Measurements from ENCODE around the gene CMTM4. TPM values are rescaled to one million over a fixed set of nuclear protein-coding genes. Genes with fewer than 3 reads are reported as not detected.

CMTM4 gene
- total RNA-seq, 4 donors from 2014 or later, result 170 to 246 (median 201) TPM

DNA sequence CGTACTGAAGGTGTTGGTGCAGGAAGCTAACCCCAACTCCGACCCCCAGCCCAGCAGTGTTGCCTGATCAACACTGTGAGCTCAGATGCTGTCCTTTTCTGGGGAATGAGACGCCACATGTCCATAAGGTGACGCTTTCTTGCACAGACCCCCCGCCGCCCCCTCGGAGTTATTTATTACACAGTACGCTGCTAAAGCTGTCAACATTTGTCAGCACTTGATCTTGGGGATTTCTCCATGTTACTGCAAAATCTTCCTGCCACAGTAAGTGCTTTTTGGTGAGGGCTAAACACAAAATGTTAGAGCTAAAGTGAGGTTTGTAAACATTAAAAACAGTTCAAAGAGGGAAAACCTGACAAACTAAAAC lies 76.1 kb downstream of the CMTM4 start:
- intact Hi-C loops (cut with DNase I), result no loop called here
- TF ChIP-seq, protein P1, sequence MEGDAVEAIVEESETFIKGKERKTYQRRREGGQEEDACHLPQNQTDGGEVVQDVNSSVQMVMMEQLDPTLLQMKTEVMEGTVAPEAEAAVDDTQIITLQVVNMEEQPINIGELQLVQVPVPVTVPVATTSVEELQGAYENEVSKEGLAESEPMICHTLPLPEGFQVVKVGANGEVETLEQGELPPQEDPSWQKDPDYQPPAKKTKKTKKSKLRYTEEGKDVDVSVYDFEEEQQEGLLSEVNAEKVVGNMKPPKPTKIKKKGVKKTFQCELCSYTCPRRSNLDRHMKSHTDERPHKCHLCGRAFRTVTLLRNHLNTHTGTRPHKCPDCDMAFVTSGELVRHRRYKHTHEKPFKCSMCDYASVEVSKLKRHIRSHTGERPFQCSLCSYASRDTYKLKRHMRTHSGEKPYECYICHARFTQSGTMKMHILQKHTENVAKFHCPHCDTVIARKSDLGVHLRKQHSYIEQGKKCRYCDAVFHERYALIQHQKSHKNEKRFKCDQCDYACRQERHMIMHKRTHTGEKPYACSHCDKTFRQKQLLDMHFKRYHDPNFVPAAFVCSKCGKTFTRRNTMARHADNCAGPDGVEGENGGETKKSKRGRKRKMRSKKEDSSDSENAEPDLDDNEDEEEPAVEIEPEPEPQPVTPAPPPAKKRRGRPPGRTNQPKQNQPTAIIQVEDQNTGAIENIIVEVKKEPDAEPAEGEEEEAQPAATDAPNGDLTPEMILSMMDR (IDR thresholded peaks at IDR 0.05), result no peak
- TF ChIP-seq POLR2A (IDR thresholded peaks at IDR 0.05), result no peak
- Histone ChIP-seq H3K4me3 (replicated peaks in 1 of 3) (no peak overlapping the region), H3K9me3 (no peaks in the 10 kb centered on the region), H3K27ac (no peak overlapping the region), H3K36me3 (peaks cover 16 to 24% of the 10 kb centered on the region in 2 donors), H3K4me1 (peaks cover 14 to 44% of the 10 kb centered on the region in 2 donors), H3K27me3 (no peaks in the 10 kb centered on the region)
- DNase-seq, result no peak
- 88 to 94% methylated on average over 8 of the region's 8 CpGs for WGBS, 2 donors

DNA sequence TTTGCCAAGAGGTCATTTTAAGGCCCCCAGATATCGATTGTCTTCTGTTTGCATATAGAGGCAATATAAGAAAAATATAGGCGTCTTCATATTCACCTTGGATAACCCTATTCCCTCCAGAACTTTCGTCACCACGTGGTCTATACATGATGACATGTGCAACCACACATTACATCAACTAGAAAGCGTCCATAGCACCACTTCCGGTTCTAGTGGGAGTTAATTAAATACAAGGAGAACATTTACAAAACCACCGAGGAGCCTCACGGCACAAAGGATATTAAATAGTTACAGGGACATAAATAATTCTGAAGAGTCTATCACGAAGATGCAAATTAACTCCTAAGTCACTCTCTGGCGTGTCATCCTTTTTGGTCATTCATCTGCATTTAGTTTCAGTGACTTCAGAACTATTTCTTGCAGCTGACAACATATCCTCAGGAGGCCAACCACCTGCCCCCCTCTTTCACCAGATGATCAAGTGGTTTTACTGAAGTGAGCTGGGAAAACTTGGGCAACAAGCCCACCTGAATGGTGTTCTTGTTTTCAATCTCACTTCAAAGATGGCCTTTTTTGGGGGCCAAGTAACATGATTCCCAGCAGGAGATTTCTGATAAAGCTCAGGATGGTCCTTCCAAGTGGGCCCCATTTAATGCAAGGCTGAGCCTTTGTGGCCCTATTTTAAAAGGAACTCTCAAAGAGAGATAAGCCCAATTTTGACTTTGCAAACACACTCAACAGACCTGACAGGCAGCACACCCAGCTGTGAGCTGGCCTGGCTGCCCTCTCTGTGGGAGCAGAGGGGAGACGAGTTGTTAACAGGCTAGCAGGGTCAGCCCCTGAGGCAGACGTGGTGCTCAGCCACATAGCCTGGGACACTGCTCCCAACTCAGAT lies 76.8 kb downstream of the CMTM4 start:
- intact Hi-C loops (cut with DNase I), result no loop called here
- Histone ChIP-seq H3K9me3 (no peaks in the 10 kb centered on the region), H3K4me3 (replicated peaks in 1 of 3) (no peak overlapping the region), H3K4me1 (peaks cover 14 to 44% of the 10 kb centered on the region in 2 donors), H3K36me3 (peaks cover 16 to 24% of the 10 kb centered on the region in 2 donors), H3K27ac (no peak overlapping the region), H3K27me3 (no peaks in the 10 kb centered on the region)
- no peak for TF ChIP-seq POLR2A (IDR thresholded peaks at IDR 0.05)
- TF ChIP-seq, protein P1 (IDR thresholded peaks at IDR 0.05), result no peak
- DNase-seq, result no peak
- WGBS, 2 donors, result 81 to 83% methylated on average over 10 to 12 of the region's 12 CpGs

DNA sequence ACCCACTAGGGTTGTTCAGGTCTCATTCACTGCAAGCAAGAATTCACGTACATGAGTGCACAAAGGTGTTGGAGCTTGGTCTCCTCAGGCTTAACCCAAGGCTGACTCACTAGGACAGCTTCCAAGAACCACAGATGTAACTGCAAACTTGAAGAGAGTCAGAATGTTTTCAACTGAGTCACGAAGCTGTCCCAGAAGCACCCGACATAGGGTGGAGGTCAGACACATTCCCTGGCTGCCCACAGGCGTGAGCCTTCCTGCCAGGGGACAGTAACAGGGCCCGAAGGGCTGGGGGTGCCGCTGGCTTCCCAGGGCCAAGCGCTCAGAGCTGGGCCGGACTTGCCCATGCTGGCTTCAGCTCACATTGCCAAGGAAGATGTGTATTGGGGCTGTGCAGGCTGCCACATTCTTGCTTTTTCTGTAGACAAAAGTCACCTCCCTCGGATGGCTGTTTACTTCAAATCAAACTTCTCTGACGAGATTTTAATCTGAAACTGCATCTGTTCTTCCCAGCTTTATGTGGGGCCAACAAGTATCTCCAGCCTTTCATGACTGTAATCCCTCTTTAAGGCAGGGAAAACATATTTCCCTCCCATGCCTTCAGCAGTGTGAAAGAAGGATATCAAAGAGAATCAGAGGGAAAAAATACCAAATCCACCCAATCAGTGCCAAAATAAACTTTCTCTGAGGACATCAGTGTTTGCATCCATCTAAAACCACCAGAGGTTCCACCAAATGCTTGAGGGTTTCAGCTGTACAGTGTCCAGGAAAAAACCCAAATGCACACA lies 77.8 kb downstream of the CMTM4 start:
- intact Hi-C loops (cut with DNase I), result no loop called here
- Histone ChIP-seq H3K4me3 (replicated peaks in 1 of 3) (no peak overlapping the region), H3K27ac (peak overlapping the region in 2 of 3 donors; percentile 11 to 18), H3K27me3 (no peaks in the 10 kb centered on the region), H3K36me3 (peaks cover 16 to 30% of the 10 kb centered on the region in 2 donors), H3K9me3 (no peaks in the 10 kb centered on the region), H3K4me1 (peaks cover 6 to 38% of the 10 kb centered on the region in 2 donors)
- no peak for TF ChIP-seq POLR2A (IDR thresholded peaks at IDR 0.05)
- TF ChIP-seq, protein P1 (IDR thresholded peaks at IDR 0.05), result no peak
- WGBS, 2 donors, result 73 to 76% methylated on average over 10 of the region's 10 CpGs
- no peak for DNase-seq

DNA sequence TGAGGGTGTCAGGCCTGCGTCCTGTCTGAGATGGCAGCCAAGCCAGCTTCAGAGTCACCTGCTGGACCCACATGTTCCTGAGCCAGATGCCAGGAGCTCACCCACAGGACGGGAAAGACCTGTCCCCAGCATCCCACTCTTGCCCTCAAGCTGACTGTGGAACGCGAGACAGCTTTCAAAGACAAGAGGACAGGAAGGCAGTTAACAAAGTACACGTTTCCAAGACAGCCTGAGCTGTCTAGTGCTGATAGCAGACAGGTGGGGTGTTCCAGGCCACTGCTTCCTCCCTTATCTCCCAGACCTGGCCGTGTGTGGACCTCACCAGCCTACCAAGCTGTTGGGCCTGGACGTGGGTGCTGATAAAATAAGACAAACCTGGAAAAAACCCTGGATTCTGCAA lies 78.8 kb downstream of the CMTM4 start:
- Histone ChIP-seq H3K36me3 (peaks cover 19 to 40% of the 10 kb centered on the region in 2 donors), H3K4me3 (replicated peaks in 1 of 3) (no peak overlapping the region), H3K27me3 (no peaks in the 10 kb centered on the region), H3K27ac (no peak overlapping the region), H3K9me3 (no peaks in the 10 kb centered on the region), H3K4me1 (peaks cover 6 to 27% of the 10 kb centered on the region in 2 donors)
- TF ChIP-seq POLR2A (IDR thresholded peaks at IDR 0.05), result no peak
- TF ChIP-seq, protein P1 (IDR thresholded peaks at IDR 0.05), result no peak
- DNase-seq, result no peak
- intact Hi-C loops (cut with DNase I), result no loop called here
- WGBS, 2 donors, result 52 to 67% methylated on average over 7 of the region's 7 CpGs
